HCT116 (cell line): ENCODE data around the gene EEF1A2. TPM values are rescaled to one million over a fixed set of nuclear protein-coding genes. Genes with fewer than 3 reads are reported as not detected.

Source experiments
- ATAC-seq: fragments of 200-7000 bp; cut with Tn5 transposase; 2 replicates; pipeline ENCODE4 v1.9.1; 2020; ENCODE audit warnings: mild to moderate bottlenecking, moderate library complexity
- BruUV-seq: library from RNA; stranded (reverse); fragments of 400-500 nt; replicated peaks from 2 replicates; lab custom pipeline; 2021; lab: Mats Ljungman, UMichigan
- CTCF ChIA-PET: fragments of 300-600 bp; sonication (Branson Sonifier 250); formaldehyde crosslinking; loops from one replicate; lab custom pipeline; 2021; ENCODE audit warnings: antibody characterized with exemption; lab: Charles Lee
- POLR2A ChIA-PET: fragments of 300-600, 350-600 bp; sonication (Branson Sonifier 250); formaldehyde crosslinking; loops from one replicate; lab custom pipeline; 2021; ENCODE audit warnings: antibody characterized with exemption; lab: Charles Lee
- RAD21 ChIA-PET, 2 experiments: fragments of 300-600 bp; sonication (Branson Sonifier 250); formaldehyde crosslinking; loops; one replicate each; lab custom pipeline; 2023; ENCODE audit warnings: low total read pairs in 2 of 2; ENCODE audit not compliant: uncharacterized antibody in 2 of 2, unreplicated experiment in 2 of 2, low non-redundant PET in 1 of 2; lab: Charles Lee
- DNase-seq: peaks from one replicate; pipeline ENCODE4 v3.0.0-alpha.2; 2010; ENCODE audit warnings: low read depth, low spot score
- H2AFZ ChIP-seq: fragments of 200-600 bp; shearing (Covaris generic), sonication (generic); 2 replicates; pipeline ENCODE4 v1.6.1; 2017; ENCODE audit warnings: low read depth, mixed run types, mixed read lengths, antibody characterized with exemption, low read length; ENCODE audit not compliant: poor library complexity, severe bottlenecking
- H3K27ac ChIP-seq: 2 replicates; pipeline ENCODE4 v1.5.1; 2012; ENCODE audit warnings: low read depth, low read length
- H3K27me3 ChIP-seq: fragments of 200-600 bp; sonication (generic); 2 replicates; pipeline ENCODE4 v1.6.1; 2016; ENCODE audit warnings: mixed run types, low read length, mixed read lengths; ENCODE audit not compliant: insufficient read depth
- H3K36me3 ChIP-seq, 2 experiments: fragments of 200-500 bp in 1 of 2; fragments of 200-600 bp in 1 of 2; sonication (Bioruptor generic) in 1 of 2; sonication (generic) in 1 of 2; 2 replicates each; pipeline versions ENCODE4 v1.5.1 to v1.6.1; 2014 to 2016; ENCODE audit warnings: low read length in 2 of 2, inconsistent platforms in 1 of 2, mixed read lengths in 1 of 2, mixed run types in 1 of 2; ENCODE audit not compliant: insufficient read depth in 2 of 2, control insufficient read depth in 1 of 2
- H3K4me1 ChIP-seq, 2 experiments: fragments of 200-600 bp in 1 of 2; sonication (generic) in 1 of 2; 2 replicates each; pipeline versions ENCODE4 v1.5.1 to v1.6.1; 2012 to 2017; ENCODE audit warnings: low read length in 2 of 2, inconsistent platforms in 1 of 2, mild to moderate bottlenecking in 1 of 2, mixed read lengths in 1 of 2, mixed run types in 1 of 2, moderate library complexity in 1 of 2; ENCODE audit not compliant: insufficient read depth in 2 of 2, control insufficient read depth in 1 of 2
- H3K4me2 ChIP-seq: fragments of 200-600 bp; sonication (generic); 2 replicates; pipeline ENCODE4 v1.6.1; 2017; ENCODE audit warnings: mixed run types, low read length, mixed read lengths
- H3K4me3 ChIP-seq, 2 experiments: fragments of 200-600 bp in 1 of 2; sonication (generic) in 1 of 2; replicated peaks in 1 of 2; 2 replicates each; pipeline ENCODE4 v1.5.1; 2011 to 2016; ENCODE audit warnings: low read length in 2 of 2, control low read depth in 1 of 2, low read depth in 1 of 2, mild to moderate bottlenecking in 1 of 2, mixed read lengths in 1 of 2, mixed run types in 1 of 2
- H3K79me2 ChIP-seq: fragments of 200-600 bp; sonication (generic); 2 replicates; pipeline ENCODE4 v1.6.1; 2017; ENCODE audit warnings: mild to moderate bottlenecking, mixed run types, low read length, moderate library complexity, mixed read lengths; ENCODE audit not compliant: insufficient read depth
- H3K9ac ChIP-seq: fragments of 200-600 bp; sonication (generic); 2 replicates; pipeline ENCODE4 v1.6.1; 2016; ENCODE audit warnings: low read length, mixed read lengths
- H3K9me2 ChIP-seq: fragments of 200-600 bp; sonication (generic), shearing (Covaris generic); 2 replicates; pipeline ENCODE4 v1.6.1; 2017; ENCODE audit warnings: mixed run types, mild to moderate bottlenecking, moderate library complexity; ENCODE audit not compliant: insufficient read depth
- H3K9me3 ChIP-seq, 2 experiments: fragments of 200-500 bp in 1 of 2; fragments of 200-600 bp in 1 of 2; sonication (Bioruptor generic) in 1 of 2; sonication (generic) in 1 of 2; 2 replicates each; pipeline ENCODE4 v1.6.1; 2014 to 2017; ENCODE audit warnings: low read length in 2 of 2, mixed read lengths in 2 of 2, inconsistent platforms in 1 of 2, low read depth in 1 of 2, mild to moderate bottlenecking in 1 of 2, mixed run types in 1 of 2, moderate library complexity in 1 of 2; ENCODE audit not compliant: control insufficient read depth in 1 of 2, insufficient read depth in 1 of 2
- H4K20me1 ChIP-seq: fragments of 200-600 bp; sonication (generic), shearing (Covaris generic); 2 replicates; pipeline ENCODE4 v1.6.1; 2017; ENCODE audit warnings: mixed run types, mild to moderate bottlenecking, moderate library complexity; ENCODE audit not compliant: insufficient read depth
- ATF3 ChIP-seq: IDR thresholded peaks from 2 replicates; pipeline ENCODE4 v1.6.1; 2012
- CBX3 ChIP-seq: IDR thresholded peaks from 2 replicates; pipeline ENCODE4 v1.6.1; 2012; ENCODE audit warnings: low read depth
- CEBPB ChIP-seq: IDR thresholded peaks from 2 replicates; pipeline ENCODE4 v1.6.1; 2012; ENCODE audit warnings: low read depth
- EGR1 ChIP-seq: IDR thresholded peaks from 2 replicates; pipeline ENCODE4 v1.6.1; 2012; ENCODE audit warnings: low read depth
- ELF1 ChIP-seq: IDR thresholded peaks from 2 replicates; pipeline ENCODE4 v1.6.1; 2012; ENCODE audit warnings: low read depth, borderline replicate concordance
- EZH2 ChIP-seq: fragments of 200-600 bp; sonication (generic); IDR thresholded peaks from 2 replicates; pipeline ENCODE4 v1.6.1; 2017; ENCODE audit warnings: antibody characterized with exemption, mixed run types
- EZH2phosphoT487 ChIP-seq: fragments of 200-600 bp; IDR thresholded peaks from 2 replicates; pipeline ENCODE4 v1.6.1; 2018; ENCODE audit warnings: antibody characterized with exemption, borderline replicate concordance
- FOSL1 ChIP-seq: IDR thresholded peaks from 2 replicates; pipeline ENCODE4 v1.6.1; 2012; ENCODE audit warnings: low read depth
- JUND ChIP-seq: IDR thresholded peaks from 2 replicates; pipeline ENCODE4 v1.6.1; 2012
- POLR2A ChIP-seq: IDR thresholded peaks from 2 replicates; pipeline ENCODE4 v1.7.0; 2011; ENCODE audit warnings: borderline replicate concordance; ENCODE audit not compliant: insufficient read depth, insufficient read length; ENCODE audit errors: extremely low read depth
- RAD21 ChIP-seq: IDR thresholded peaks from 2 replicates; pipeline ENCODE4 v1.6.1; 2012; ENCODE audit warnings: low read depth, mild to moderate bottlenecking
- SIN3A ChIP-seq: IDR thresholded peaks from 2 replicates; pipeline ENCODE4 v1.6.1; 2012; ENCODE audit warnings: low read depth
- SP1 ChIP-seq: IDR thresholded peaks from 2 replicates; pipeline ENCODE4 v1.6.1; 2012; ENCODE audit warnings: low read depth
- SRF ChIP-seq: IDR thresholded peaks from 2 replicates; pipeline ENCODE4 v1.6.1; 2012; ENCODE audit warnings: low read depth
- TCF7L2 ChIP-seq: IDR thresholded peaks from 2 replicates; pipeline ENCODE4 v1.7.0; 2011; ENCODE audit warnings: borderline replicate concordance, inconsistent platforms; ENCODE audit not compliant: insufficient read depth, insufficient read length; ENCODE audit errors: extremely low read depth
- YY1 ChIP-seq: IDR thresholded peaks from 2 replicates; pipeline ENCODE4 v1.6.1; 2011; ENCODE audit warnings: low read length, low read depth, moderate library complexity, mild to moderate bottlenecking; ENCODE audit not compliant: insufficient replicate concordance; ENCODE audit errors: extremely low read depth
- ZBTB33 ChIP-seq: IDR thresholded peaks from 2 replicates; pipeline ENCODE4 v1.6.1; 2011; ENCODE audit warnings: mild to moderate bottlenecking, low read length, moderate library complexity; ENCODE audit not compliant: insufficient replicate concordance; ENCODE audit errors: extremely low read depth
- ZFX ChIP-seq: fragments of 450-650 bp; IDR thresholded peaks from 2 replicates; pipeline ENCODE4 v1.6.1; 2017
- intact Hi-C: fragments of 100-400 bp; cut with micrococcal nuclease; formaldehyde crosslinking; loops from 2 replicates; pipeline ENCODE4 v1.10.0; 2022
- total RNA-seq: library from RNA; stranded (reverse); gene quantifications from one replicate; pipeline ENCODE4 v1.2.1, GENCODE V29; 2021; ENCODE audit not compliant: unreplicated experiment
- TF ChIP-seq, protein P1 (sequence below): IDR thresholded peaks from 2 replicates; pipeline ENCODE4 v1.6.1; 2012
- TF ChIP-seq, protein P2 (sequence below), 3 experiments: fragments of 200-600 bp in 1 of 3; sonication (generic) in 1 of 3; IDR thresholded peaks in 2 of 3; conservative IDR thresholded peaks in 1 of 3; 2 replicates each; pipeline ENCODE4 v1.5.1; 2012 to 2017; ENCODE audit warnings: low read depth in 2 of 3, low read length in 2 of 3, antibody characterized with exemption in 1 of 3, borderline replicate concordance in 1 of 3, control low read depth in 1 of 3, mild to moderate bottlenecking in 1 of 3, mixed read lengths in 1 of 3, mixed run types in 1 of 3, moderate library complexity in 1 of 3; ENCODE audit not compliant: insufficient read depth in 1 of 3

EEF1A2 gene
- total RNA-seq, 1 experiment from 2014 or later, result 454 TPM

DNA sequence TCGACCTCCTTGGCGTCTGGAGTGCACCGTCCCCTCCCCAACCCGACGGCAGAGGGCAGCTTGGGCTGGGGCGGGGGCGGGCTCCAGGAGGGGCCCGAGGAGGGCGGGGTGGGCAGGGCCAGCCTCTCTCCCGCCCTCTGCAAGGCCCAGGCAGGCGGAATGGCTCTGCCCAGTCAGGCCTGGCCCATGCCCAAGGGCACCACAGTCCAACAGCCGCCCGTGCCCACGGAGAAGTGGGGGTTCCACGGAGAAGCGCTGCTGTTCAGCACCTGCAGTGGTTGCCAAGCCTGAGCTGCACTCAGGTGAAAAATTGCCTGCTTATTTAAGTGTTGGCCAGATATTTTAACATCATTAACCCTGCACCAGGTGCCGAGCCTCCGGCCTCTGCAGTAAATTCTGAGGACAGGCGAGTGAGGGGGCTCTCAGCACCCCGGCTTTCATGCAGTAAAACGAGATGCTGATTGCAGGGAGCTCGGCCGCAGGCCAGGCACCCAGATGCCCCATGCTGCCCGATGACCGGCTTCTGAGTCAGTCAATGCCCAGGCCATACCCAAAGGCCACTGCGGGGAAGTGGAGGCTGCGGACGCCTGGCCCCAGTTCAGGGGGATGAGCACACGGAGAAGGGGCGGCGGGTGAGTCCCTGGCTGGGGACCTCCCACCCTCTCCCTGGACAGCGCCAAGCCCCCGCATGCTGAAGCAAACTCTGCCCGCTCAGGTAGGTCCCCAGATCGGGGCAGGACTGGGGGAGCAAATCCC, 49.0 kb upstream of the EEF1A2 start, which contains the start of gene SRMS:
Gene SRMS, minus strand, starts transcription at position 25 of the 756 bp plus-strand sequence. CDS start 286 bp downstream, outside the sequence.
- Histone ChIP-seq H4K20me1 (no peaks in the 10 kb centered on the region), H3K36me3 (no peaks in the 10 kb centered on the region), H3K4me3 (no peak within 1 kb of the TSS), H3K79me2 (no peaks in the 10 kb centered on the region), H3K9me2 (no peaks in the 10 kb centered on the region), H3K4me1 (peaks cover 37 to 49% of the 10 kb centered on the region in 2 experiments), H3K27ac (no peak within 1 kb of the TSS), H3K9ac (no peak within 1 kb of the TSS), H3K9me3 (no peaks in the 10 kb centered on the region), H3K4me2 (peak within 1 kb of the TSS; percentile 19; the same call in 1 of the 2 replicates), H3K27me3 (no peaks in the 10 kb centered on the region), H2AFZ (no peak within 1 kb of the TSS)
- BruUV-seq, result no TSS peak
- ChIA-PET POLR2A (no interaction called here), CTCF (interaction anchor here (1.7 kb wide), 1 partner anchor 11 kb away, joined by 7 read pairs; the partner anchor contains the start of gene PTK6), RAD21 (no interaction called here)
- ATAC-seq (peak; percentile 40), DNase-seq (no peak)
- TF ChIP-seq YY1 (no peak), CBX3 (no peak), EZH2phosphoT487 (no peak), TCF7L2 (no peak), EGR1 (no peak), ELF1 (no peak), SRF (no peak), ZFX (no peak), FOSL1 (no peak), EZH2 (no peak), ATF3 (no peak), SP1 (no peak), JUND (no peak), ZBTB33 (no peak), SIN3A (no peak), CEBPB (no peak), RAD21 (no peak), POLR2A (no peak)
- TF ChIP-seq, protein P1, sequence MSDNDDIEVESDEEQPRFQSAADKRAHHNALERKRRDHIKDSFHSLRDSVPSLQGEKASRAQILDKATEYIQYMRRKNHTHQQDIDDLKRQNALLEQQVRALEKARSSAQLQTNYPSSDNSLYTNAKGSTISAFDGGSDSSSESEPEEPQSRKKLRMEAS, result no peak
- TF ChIP-seq, protein P2, sequence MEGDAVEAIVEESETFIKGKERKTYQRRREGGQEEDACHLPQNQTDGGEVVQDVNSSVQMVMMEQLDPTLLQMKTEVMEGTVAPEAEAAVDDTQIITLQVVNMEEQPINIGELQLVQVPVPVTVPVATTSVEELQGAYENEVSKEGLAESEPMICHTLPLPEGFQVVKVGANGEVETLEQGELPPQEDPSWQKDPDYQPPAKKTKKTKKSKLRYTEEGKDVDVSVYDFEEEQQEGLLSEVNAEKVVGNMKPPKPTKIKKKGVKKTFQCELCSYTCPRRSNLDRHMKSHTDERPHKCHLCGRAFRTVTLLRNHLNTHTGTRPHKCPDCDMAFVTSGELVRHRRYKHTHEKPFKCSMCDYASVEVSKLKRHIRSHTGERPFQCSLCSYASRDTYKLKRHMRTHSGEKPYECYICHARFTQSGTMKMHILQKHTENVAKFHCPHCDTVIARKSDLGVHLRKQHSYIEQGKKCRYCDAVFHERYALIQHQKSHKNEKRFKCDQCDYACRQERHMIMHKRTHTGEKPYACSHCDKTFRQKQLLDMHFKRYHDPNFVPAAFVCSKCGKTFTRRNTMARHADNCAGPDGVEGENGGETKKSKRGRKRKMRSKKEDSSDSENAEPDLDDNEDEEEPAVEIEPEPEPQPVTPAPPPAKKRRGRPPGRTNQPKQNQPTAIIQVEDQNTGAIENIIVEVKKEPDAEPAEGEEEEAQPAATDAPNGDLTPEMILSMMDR (IDR thresholded peaks at IDR 0.05 in 2 of 3, conservative IDR thresholded peaks at IDR 0.05 in 1 of 3; ENCODE audit: borderline replicate concordance in 1 of 3, insufficient read depth in 1 of 3, low read depth in 2 of 3, low read length in 2 of 3), result no peak
- intact Hi-C loops, result no loop called here
